Measurements from ENCODE around the gene PDE8A.
"Not testable (repeated sequence)": the region's sequence is repeated elsewhere in the genome, so short reads cannot be mapped to it uniquely, and the experiment has no call there.

The PDE8A gene

GRCh38 chr15:84960391-84961113 is 21.1 kb upstream of the PDE8A start:
- no peak for DNase-seq (ENCODE audit: low read depth in 2 of 2, low spot score in 1 of 2)

DNA sequence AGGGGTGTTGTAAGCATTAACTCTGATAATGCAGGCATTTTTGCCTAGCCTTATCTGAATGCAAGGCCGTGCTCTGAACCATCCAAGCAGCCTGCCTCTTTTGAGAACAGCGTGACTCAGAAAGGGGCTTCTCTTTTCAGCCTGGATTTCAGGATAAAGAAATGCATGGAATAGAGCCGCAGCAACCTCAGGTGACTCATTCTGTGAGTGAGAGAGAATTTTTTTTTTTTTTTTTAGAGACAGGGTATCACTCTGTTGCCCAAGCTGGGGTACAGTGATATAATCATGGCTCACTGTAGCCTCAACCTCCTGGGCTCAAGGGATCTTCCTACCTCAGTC is 20.6 kb upstream of the PDE8A start:
- DNase-seq (ENCODE audit: low read depth in 2 of 2, low spot score in 1 of 2), result no peak

- DNase-seq (ENCODE audit: low read depth in 2 of 2, low spot score in 1 of 2), result no peak
These were observed 19.9 kb upstream of the PDE8A start for GRCh38 chr15:84961707-84962106.

DNA sequence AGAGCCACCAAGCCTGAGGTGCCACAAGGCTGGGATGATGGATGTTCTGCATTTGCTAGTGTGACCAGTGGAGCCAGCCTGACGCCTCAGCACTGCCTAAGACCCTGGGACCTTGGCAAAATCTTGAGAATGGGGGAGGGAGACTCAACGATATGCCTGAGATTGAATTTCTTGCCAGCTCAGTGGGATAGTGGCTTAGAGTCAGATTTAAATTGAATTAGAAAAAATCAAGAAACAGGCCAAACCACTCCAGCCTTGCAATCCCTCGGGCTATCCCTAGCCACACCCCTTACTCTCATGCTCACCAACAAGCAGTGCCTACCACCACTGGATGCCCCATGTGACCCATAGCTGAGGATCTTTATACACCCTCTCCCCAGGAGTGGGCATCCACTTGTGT is 18.7 kb upstream of the PDE8A start:
- DNase-seq (ENCODE audit: low read depth in 2 of 2, low spot score in 1 of 2), result no peak

GRCh38 chr15:84967380-84967779 is 14.3 kb upstream of the PDE8A start:
- DNase-seq (ENCODE audit: low read depth in 2 of 2, low spot score in 1 of 2), result no peak

DNA sequence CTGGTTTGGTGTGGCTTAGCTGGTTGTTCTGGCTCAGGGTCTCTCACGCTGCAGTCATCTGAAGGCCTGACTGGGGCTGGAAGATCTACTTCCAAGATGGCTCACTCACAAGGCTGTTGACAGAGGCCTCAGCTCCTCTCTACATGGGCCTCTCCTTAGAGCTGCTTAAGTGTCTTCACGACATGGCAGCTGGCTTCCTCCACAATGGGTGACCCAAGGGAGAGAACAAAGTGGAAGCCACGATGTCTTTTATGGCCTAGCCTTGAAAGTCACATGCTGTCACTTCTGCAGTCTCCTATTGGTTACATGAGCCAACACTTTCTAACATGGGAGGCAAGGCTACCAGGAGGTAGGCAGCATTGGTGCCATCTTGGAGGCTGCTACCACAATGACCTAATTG is 13.4 kb upstream of the PDE8A start:
- no peak for DNase-seq (ENCODE audit: low read depth in 2 of 2, low spot score in 1 of 2)

- no peak for DNase-seq (ENCODE audit: low read depth in 2 of 2, low spot score in 1 of 2)
These were observed 12.4 kb upstream of the PDE8A start for GRCh38 chr15:84969257-84969656.

DNA sequence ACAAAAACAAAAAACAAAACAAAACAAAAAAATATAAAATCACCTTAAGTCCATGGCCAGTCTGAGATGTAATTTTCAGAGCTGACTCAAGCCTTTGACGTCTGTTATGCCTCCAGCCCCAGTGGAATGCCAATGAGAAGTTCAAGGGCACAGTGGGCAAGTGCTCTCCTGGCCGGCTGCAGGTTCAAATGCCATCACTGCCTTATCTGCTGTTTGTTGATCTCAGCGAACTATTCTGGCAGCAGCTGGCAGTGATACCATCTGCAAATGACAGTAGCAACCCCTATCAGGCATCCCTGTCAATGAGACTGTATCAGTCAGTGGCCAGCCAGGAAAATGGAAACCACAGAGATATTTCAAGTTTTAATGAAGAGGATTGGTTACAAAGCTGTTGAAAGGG is 10.8 kb upstream of the PDE8A start:
- no peak for DNase-seq (ENCODE audit: low read depth in 2 of 2, low spot score in 1 of 2)

DNA sequence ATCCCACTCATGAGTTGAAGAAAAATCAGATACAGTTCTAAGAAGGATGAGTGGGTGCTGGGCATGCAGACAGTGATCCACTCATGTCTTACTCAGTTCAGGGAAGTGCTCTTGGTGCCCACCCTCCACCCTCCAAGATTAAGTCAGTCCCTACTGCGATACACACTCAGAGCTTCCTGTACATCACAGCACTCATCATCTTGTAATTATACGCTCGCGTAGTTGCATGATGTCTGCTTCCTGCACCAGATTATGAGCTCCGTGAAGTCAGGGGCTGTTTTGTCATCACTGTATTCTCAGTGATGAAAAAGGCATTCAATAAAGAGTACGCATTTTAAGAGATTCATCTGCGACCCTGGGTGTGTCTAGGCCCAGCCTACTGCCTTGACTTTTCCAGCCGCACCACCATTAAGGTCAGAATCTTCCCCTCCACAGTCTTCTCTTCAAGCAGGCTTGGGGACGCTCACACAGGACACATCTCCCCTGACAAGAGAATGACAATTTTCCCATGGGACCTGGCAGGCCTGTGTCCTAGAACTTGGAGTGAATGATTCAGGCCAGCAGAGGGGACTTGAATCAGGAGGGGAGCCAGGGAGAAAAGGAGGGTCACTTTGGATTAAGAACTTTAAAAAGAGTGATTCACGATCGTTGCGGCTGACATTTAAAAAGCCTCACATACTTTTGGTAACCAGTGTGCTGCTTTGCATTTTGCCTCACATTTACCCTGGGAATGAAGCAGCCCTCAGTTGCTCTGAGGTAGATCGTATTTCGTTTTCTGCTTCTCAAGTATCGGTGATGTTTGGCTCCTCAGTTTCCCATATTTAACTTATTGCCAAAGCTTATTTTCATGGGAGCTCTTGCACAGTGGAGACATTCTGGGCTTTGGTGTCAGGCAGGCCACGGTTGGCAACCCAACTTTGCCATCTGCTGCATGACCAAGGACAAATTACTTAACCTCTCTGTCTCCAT is 7.9 kb upstream of the PDE8A start:
- no peak for DNase-seq (ENCODE audit: low read depth in 2 of 2, low spot score in 1 of 2)

DNA sequence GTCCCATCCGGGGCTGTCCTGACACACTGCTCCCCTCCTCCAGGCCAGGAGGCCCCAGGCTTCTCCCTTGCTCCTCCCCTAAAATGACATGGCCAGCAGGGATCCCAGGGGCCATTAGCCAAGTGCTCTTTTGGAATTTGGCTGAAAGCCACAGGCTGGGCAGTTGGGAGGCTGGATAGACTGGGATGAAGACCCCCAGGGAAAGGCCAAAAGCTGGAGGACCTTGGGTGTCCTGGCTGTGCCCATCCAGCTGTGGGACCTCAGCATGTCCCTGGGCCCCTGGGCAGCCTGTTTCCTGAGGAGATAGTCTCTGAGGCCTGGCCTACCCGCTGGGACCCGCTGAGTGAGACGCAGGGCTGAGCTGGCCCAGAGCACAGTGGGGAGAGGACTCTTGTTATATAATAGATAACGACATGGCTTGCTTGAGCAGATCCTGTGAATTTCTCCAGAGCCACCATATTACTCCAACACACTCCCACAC is 5.7 kb upstream of the PDE8A start:
- DNase-seq (ENCODE audit: low read depth in 2 of 2, low spot score in 1 of 2), result no peak

DNA sequence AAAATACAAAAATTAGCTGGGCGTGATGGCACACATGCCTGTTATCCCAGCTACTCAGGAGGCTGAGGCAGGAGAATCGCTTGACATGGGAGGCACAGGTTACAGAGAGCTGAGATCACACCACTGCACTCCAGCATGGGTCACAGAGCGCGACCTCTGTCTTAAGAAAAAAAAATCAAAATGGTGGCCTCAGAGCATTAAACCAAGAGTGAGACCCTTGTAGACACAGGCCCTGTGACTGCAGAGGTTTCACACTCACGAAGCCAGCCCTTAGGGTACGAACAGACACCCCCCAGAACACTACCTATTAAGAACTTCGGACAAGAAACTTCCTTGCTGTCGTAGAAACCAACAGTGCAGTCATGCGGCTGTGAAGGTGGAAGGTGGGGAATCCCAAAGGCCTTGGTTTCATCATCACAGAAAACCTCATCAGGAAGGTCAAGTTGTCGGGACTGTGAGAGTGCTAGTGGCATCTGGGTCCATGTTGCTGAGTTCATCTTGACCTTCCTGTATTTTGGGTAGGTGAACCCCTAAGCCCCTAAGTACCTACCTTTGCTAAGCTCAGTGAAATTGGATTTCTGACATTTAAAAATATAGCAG is 4.8 kb upstream of the PDE8A start:
- no peak for DNase-seq (ENCODE audit: low read depth in 2 of 2, low spot score in 1 of 2)

- no peak for DNase-seq (ENCODE audit: low read depth in 2 of 2, low spot score in 1 of 2)
These were observed 2.0 kb upstream of the PDE8A start for GRCh38 chr15:84979651-84980050.

DNA sequence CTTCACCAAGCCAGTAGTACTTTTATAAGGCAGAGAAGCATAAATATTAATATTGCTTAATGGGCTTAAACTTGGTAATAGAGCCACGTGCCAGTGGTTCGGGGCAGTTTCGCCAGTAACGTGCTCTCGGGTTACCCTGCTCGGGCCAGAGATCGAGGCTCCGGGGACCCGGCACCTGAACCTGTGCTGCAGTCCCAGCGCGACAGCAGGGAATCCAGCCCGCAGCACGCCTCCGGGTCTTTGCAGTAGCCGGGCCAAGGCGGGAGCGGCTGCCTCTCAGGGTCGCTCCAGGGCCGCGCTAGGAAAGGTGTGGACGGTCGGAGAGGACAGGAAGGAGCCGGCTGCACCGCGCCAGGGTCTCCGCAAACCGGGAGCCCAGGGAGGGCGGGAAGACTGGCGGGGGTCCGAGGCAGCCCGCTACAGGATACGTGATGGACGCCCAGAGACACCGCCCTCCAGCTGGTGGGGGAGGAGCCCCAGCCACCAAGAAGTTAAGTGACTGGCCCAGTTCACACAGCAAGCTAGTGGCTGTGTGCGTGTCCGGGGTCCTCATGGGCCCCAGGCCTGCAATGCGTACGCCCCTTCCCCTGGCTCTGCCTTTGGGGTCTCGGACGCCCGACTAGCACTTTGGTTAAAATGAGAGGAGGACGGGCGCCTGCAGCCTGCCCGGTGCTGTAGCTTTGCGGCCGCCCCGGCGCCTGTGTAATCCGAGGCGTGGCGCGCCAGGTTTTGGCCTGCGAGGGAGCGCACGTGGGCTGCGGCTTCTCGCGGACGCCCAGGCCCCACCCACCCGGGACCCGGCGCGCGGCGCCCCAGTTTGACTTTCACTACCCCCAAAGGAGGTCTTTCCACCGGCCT is 1.2 kb upstream of the PDE8A start:
- peak; percentile 73 to 75 for DNase-seq (ENCODE audit: low read depth in 2 of 2, low spot score in 1 of 2)

DNA sequence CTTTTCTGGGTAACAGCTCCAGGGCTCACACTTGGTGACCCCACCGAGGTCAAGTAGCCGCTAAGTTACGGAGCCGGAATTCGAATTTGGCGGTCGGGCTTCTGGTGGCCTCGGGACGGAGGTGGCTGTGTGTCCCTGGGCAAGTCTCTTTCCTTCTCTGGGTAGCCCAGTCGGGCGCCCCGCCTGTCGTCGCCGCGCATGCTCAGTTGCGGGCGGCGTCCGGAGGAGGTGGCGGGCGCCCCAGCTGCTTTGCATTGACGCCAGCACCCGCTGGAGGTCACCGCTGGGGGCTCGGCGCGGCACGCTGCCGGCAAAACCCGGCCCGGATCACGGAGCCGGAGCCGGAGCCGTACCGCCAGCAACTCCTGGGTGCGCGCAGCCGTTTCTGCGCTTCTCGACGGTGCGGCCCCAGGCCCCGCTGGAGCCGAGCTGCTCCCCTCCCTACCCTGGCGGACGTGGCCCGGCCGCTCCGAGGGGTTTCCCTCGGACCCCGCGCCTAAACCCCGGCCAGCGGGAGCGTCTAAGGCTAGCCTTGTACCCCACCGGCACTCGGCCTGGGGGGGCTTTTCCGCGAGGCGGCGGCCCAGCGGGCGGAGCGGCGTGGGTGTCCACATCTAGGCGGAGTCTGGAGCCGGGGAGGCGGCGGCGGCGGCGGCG is 474 bp upstream of the PDE8A start:
- peak; percentile 83 to 91 for DNase-seq (ENCODE audit: low read depth in 2 of 2, low spot score in 1 of 2)

DNA sequence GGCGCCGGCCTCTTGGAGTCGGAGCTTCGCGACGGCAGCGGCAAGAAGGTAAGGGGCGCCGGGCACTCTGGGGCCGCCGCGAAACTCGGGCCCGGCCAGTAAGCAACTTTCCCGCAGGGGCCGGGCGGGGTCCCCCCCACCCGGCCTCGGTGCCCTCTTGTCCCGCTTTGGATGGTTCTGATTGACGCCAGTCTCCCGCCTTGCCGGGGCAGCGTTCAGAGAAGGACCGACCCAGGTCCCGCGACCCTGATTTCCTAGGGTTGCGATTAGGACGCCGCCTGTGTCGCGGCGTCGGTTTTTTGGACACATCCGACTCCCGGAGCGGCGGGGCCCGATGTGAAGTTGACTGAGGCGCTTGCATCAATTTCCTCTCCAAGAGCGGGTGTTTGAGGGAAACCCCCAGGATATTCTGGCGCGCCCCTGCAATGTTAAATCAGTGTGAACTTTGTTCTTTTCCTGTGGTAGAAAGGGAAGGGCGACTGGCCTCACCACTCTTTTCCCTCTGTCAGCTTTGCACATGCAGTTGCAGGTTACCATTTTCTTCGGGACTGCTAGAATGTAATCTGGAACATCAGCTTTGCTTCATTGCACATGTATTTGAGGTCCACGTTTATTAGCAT is 755 bp downstream of the PDE8A start:
- peak; percentile 14 to 24 for DNase-seq (ENCODE audit: low read depth in 2 of 2, low spot score in 1 of 2)

DNA sequence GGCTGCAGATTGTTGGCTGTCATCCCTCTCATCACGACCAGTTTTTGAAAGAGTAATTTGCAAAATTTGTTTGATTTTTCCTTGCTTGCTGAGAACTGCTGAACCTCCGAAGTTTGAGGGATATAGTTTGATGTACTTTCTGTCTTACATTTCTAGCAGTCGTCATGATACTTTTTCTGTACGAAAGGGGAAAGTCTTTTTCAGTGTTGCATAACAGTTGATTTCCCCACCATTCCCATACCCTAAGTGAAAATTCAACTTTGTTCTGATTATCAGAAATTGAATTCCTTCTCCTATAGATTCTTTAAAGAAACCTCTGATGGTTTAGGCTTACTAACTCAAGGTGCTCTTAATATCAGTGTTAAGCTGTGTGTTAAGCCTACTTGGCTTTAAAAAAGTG is 1.6 kb downstream of the PDE8A start:
- DNase-seq (ENCODE audit: low read depth in 2 of 2, low spot score in 1 of 2), result no peak

- DNase-seq (ENCODE audit: low read depth in 2 of 2, low spot score in 1 of 2), result no peak
These were observed 2.1 kb downstream of the PDE8A start for GRCh38 chr15:84983711-84984110.

DNA sequence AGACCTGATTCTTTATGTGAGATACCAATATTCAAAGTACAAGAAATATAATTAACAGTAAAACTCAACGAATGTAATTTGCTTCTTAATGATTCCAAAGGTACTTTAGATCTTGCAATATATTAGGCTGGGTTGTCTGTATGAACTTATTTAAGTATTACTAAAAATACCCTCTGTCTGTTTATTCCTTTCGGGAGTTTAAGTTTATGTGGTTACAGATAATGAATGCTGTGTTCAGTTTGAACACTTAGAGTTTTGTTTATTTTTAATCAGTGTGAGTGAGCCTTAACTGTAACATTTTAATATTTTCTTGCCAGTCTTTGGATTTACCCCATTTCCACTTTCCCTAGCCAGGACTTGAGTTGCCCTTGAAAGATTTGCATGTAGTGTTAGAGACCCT is 3.5 kb downstream of the PDE8A start:
- DNase-seq (ENCODE audit: low read depth in 2 of 2, low spot score in 1 of 2), result no peak

GRCh38 chr15:84987351-84987750 is 5.7 kb downstream of the PDE8A start:
- DNase-seq (ENCODE audit: low read depth in 2 of 2, low spot score in 1 of 2), result not testable (repeated sequence)
